Hippocampal formation (tissue), 2 donors: ENCODE measurements around the gene WWP2.

Experiments
- DNase-seq, 2 donors: peaks; one replicate each; lab custom pipeline; 2025; lab: John Stamatoyannopoulos, UW

The WWP2 gene

GRCh38 chr16:69890114-69890891 is 128.2 kb downstream of the WWP2 start:
- peak; percentile 88 to 97 for DNase-seq

GRCh38 chr16:69890892-69891282 is 128.8 kb downstream of the WWP2 start:
- no peak for DNase-seq

- DNase-seq = no peak
Measured at GRCh38 chr16:69892378-69892777, 130.2 kb downstream of the WWP2 start.

- DNase-seq = no peak
Measured at GRCh38 chr16:69893106-69893505, 131.0 kb downstream of the WWP2 start.

- peak; percentile 76 to 84 for DNase-seq
Measured at GRCh38 chr16:69894676-69895075, 132.5 kb downstream of the WWP2 start.

- no peak for DNase-seq
Measured at GRCh38 chr16:69903865-69904415, 141.8 kb downstream of the WWP2 start.

GRCh38 chr16:69904495-69905170 is 142.5 kb downstream of the WWP2 start:
- no peak for DNase-seq

GRCh38 chr16:69905171-69905555 is 143.0 kb downstream of the WWP2 start:
- no peak for DNase-seq

- no peak for DNase-seq
Measured at GRCh38 chr16:69906838-69907401, 144.8 kb downstream of the WWP2 start.

GRCh38 chr16:69909043-69909442 is 146.9 kb downstream of the WWP2 start:
- DNase-seq = no peak

GRCh38 chr16:69909760-69910159 is 147.6 kb downstream of the WWP2 start:
- no peak for DNase-seq

- no peak for DNase-seq
Measured at GRCh38 chr16:69910964-69911363, 148.8 kb downstream of the WWP2 start.

GRCh38 chr16:69916462-69916861 is 154.3 kb downstream of the WWP2 start:
- no peak for DNase-seq

- DNase-seq = no peak
Measured at GRCh38 chr16:69917311-69917710, 155.2 kb downstream of the WWP2 start.

- no peak for DNase-seq
Measured at GRCh38 chr16:69917739-69918138, 155.6 kb downstream of the WWP2 start.

GRCh38 chr16:69918241-69918640 is 156.1 kb downstream of the WWP2 start:
- no peak for DNase-seq

- no peak for DNase-seq
Measured at GRCh38 chr16:69921127-69921526, 159.0 kb downstream of the WWP2 start.

- no peak for DNase-seq
Measured at GRCh38 chr16:69922200-69922599, 160.1 kb downstream of the WWP2 start.

- no peak for DNase-seq
Measured at GRCh38 chr16:69924041-69924775, 162.1 kb downstream of the WWP2 start.

GRCh38 chr16:69924777-69925191 is 162.7 kb downstream of the WWP2 start:
- DNase-seq = no peak

GRCh38 chr16:69925311-69925710 is 163.2 kb downstream of the WWP2 start:
- no peak for DNase-seq

GRCh38 chr16:69926241-69926640 is 164.1 kb downstream of the WWP2 start:
- DNase-seq = peak; percentile 11 to 25
